Esophagus muscularis mucosa (tissue), 4 donors: ENCODE data around the gene SUFU. TPM values are rescaled to one million over a fixed set of nuclear protein-coding genes. Genes with fewer than 3 reads are reported as not detected.

Source experiments
- DNase-seq: peaks from one replicate; pipeline ENCODE4 v3.0.0-alpha.2; 2017; ENCODE audit errors: extremely low spot score
- H3K27ac ChIP-seq, 4 donors: fragments of 200-600 bp; sonication (generic); replicated peaks in 1 of 4; 1 replicate in 3 of 4; 2 replicates in 1 of 4; pipeline ENCODE4 v1.5.1; 2016 to 2019; ENCODE audit warnings: mild to moderate bottlenecking in 1 of 4
- H3K27me3 ChIP-seq, 4 donors: fragments of 200-600 bp; sonication (generic); one replicate each; pipeline versions ENCODE4 v1.5.1 to v1.6.0; 2016 to 2019
- H3K36me3 ChIP-seq, 4 donors: fragments of 200-600 bp; sonication (generic); one replicate each; pipeline ENCODE4 v1.5.1; 2016 to 2019
- H3K4me1 ChIP-seq, 4 donors: fragments of 200-600 bp; sonication (generic); one replicate each; pipeline ENCODE4 v1.5.1; 2016 to 2019
- H3K4me3 ChIP-seq, 4 donors: fragments of 200-600 bp; sonication (generic); 1 replicate in 2 of 4; 2 replicates in 2 of 4; pipeline ENCODE4 v1.5.1; 2016 to 2019; ENCODE audit warnings: mild to moderate bottlenecking in 4 of 4, moderate library complexity in 1 of 4
- H3K9me3 ChIP-seq, 4 donors: fragments of 200-600 bp; sonication (generic); 1 replicate in 3 of 4; 2 replicates in 1 of 4; pipeline ENCODE4 v1.5.1; 2016 to 2019
- EP300 ChIP-seq: sonication (generic); formaldehyde crosslinking; IDR thresholded peaks from one replicate; pipeline ENCODE4 v1.6.1; 2017; ENCODE audit warnings: antibody characterized with exemption
- POLR2A ChIP-seq: fragments of 450-650 bp; IDR thresholded peaks from one replicate; pipeline ENCODE4 v1.6.1; 2017; ENCODE audit warnings: antibody characterized with exemption, moderate library complexity, mild to moderate bottlenecking, low read depth
- POLR2AphosphoS5 ChIP-seq, 2 donors: sonication (generic); formaldehyde crosslinking; IDR thresholded peaks; one replicate each; pipeline ENCODE4 v1.6.1; 2017; ENCODE audit warnings: antibody characterized with exemption in 2 of 2
- WGBS: methylation state at CpG from one replicate; pipeline ENCODE4 v1.1.5; 2018; 5-methylcytosine and 5-hydroxymethylcytosine counted together
- intact Hi-C: fragments of 100-400 bp; cut with DNase I; formaldehyde crosslinking; loops from one replicate; pipeline ENCODE4 v1.15.1; 2023
- total RNA-seq, 4 donors: library from RNA; depleted of rRNA; stranded (reverse); fragments of >200 nt; gene quantifications; one replicate each; pipeline versions ENCODE4 v1.1.0 to v1.2.1, GENCODE V29; 2016
- TF ChIP-seq, protein P1 (sequence below), 3 experiments: fragments of 200-600 bp in 2 of 3; fragments of 450-650 bp in 1 of 3; sonication (generic) in 2 of 3; IDR thresholded peaks; one replicate each; pipeline ENCODE4 v1.5.1; 2017 to 2019; ENCODE audit warnings: antibody characterized with exemption in 3 of 3, mild to moderate bottlenecking in 2 of 3, moderate library complexity in 1 of 3

The SUFU gene
- total RNA-seq, 4 donors from 2014 or later: 5.0 to 11.7 (median 10.1) TPM

- Histone ChIP-seq H3K4me3 (no peak overlapping the region), H3K27ac (no peak overlapping the region), H3K4me1 (peaks cover 0 to 6% (median 2%) of the 10 kb centered on the region in 4 donors), H3K9me3 (no peaks in the 10 kb centered on the region), H3K36me3 (peaks cover 4 to 46% (median 29%) of the 10 kb centered on the region in 4 donors), H3K27me3 (no peaks in the 10 kb centered on the region)
- TF ChIP-seq EP300 (no peak), POLR2AphosphoS5 (IDR thresholded peaks at IDR 0.05) (no peak), POLR2A (no peak)
- TF ChIP-seq, protein P1, sequence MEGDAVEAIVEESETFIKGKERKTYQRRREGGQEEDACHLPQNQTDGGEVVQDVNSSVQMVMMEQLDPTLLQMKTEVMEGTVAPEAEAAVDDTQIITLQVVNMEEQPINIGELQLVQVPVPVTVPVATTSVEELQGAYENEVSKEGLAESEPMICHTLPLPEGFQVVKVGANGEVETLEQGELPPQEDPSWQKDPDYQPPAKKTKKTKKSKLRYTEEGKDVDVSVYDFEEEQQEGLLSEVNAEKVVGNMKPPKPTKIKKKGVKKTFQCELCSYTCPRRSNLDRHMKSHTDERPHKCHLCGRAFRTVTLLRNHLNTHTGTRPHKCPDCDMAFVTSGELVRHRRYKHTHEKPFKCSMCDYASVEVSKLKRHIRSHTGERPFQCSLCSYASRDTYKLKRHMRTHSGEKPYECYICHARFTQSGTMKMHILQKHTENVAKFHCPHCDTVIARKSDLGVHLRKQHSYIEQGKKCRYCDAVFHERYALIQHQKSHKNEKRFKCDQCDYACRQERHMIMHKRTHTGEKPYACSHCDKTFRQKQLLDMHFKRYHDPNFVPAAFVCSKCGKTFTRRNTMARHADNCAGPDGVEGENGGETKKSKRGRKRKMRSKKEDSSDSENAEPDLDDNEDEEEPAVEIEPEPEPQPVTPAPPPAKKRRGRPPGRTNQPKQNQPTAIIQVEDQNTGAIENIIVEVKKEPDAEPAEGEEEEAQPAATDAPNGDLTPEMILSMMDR (IDR thresholded peaks at IDR 0.05): no peak
- WGBS: 95% methylated on average over 3 of the region's 3 CpGs
- intact Hi-C loops: no loop called here
- no peak for DNase-seq
These were observed 13.8 kb downstream of the SUFU start for GRCh38 chr10:102517553-102517952.

DNA sequence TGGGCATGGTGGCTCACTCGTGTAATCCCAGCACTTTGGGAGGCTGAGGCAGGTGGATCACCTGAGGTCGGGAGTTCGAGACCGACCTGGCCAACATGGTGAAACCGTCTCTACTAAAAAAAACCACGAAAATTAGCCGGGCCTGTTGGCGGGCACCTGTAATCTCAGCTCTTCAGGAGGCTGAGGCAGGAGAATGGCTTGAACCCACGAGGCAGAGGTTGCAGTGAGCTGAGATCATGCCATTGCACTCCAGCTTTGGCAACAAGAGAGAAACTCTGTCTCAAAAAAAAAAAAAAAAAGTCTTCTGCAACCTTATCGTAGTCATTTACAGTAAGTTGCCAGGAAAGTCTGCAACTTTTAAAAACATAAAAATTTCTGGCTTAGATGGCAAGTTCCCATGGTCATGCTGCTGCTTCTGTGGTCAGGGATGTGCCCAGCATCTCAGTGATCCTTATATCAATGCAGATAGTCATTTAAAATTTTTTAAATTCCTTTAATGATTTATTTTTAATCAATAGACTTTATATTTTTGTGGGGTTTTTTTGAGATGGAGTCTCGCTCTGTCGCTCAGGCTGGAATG is 15.6 kb downstream of the SUFU start:
- intact Hi-C loops: no loop called here
- Histone ChIP-seq H3K4me3 (no peak overlapping the region), H3K27ac (no peak overlapping the region), H3K36me3 (peaks cover 0 to 43% (median 18%) of the 10 kb centered on the region in 4 donors), H3K4me1 (peaks cover 0 to 15% (median 7%) of the 10 kb centered on the region in 4 donors), H3K9me3 (no peaks in the 10 kb centered on the region), H3K27me3 (no peaks in the 10 kb centered on the region)
- DNase-seq: no peak
- WGBS: 88% methylated on average over 12 of the region's 12 CpGs
- no peak for TF ChIP-seq POLR2A
- TF ChIP-seq, protein P1 (IDR thresholded peaks at IDR 0.05): no peak
- no peak for TF ChIP-seq EP300
- no peak for TF ChIP-seq POLR2AphosphoS5 (IDR thresholded peaks at IDR 0.05)

DNA sequence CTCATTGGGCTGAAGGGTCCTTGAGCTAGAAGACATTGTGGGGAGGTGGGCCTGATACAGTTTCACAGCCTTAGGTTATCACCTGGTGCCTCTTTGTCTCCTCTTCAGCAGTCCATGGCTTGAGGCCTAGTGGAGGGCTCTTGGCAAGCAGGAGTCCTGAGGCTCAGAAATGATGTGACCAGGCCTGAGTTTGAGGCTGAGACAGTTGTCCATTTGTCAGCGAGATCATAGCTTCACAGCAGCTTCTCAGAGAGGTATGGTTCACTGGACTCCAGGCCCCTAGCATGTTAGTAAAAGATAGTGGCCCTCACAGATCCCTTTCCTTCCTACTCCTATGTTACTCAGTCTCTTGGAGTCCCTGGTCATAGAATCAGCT is 19.1 kb downstream of the SUFU start:
- 71% methylated on average over 1 of the region's 1 CpG for WGBS
- H3K4me1 ChIP-seq: peaks cover 0 to 14% (median 7%) of the 10 kb centered on the region in 4 donors
- no peak overlapping the region for H3K4me3 ChIP-seq
- H3K9me3 ChIP-seq: no peaks in the 10 kb centered on the region
- intact Hi-C loops: no loop called here
- TF ChIP-seq POLR2A: no peak
- TF ChIP-seq POLR2AphosphoS5 (IDR thresholded peaks at IDR 0.05): no peak
- no peak for TF ChIP-seq EP300
- TF ChIP-seq, protein P1 (IDR thresholded peaks at IDR 0.05): no peak
- peaks cover 0 to 34% (median 12%) of the 10 kb centered on the region in 4 donors for H3K36me3 ChIP-seq
- no peak for DNase-seq
- H3K27ac ChIP-seq: no peak overlapping the region
- no peaks in the 10 kb centered on the region for H3K27me3 ChIP-seq

DNA sequence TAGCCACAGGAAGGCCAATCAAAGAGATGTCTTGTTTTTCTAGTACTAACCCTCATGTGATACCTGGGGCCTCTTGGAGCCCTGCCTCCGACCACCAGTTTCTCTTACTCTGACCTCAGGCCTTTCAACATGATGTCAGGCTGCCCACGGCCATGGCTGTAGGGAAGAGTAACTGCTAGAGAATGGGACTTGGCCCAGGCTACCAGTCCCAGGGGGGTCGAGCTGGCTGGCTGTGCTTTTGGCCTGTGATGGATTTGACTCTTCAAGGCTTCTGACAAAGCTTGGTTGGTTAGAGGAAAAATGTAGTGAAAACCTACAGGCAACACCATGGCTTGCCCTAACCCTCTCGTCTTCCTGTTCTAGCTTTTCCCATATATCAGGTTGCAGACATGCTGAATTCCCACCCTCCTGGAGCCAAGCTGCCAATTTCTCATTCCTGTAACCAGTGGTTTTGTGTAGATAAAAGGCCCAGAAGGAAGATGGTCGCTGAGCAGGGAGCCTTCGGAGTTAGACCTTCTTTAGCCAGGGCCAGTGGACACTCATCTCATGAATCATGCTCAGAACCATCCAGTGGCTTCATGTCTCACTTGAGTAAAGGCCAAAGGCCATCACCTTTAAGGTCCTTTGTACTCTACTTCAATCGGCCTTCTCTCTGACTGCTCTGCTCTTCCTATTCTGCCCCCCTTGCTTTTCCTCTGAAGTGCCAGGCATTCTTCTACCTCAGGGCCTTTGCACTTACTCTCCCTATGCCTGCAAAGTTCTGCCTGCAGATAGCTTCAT is 19.7 kb downstream of the SUFU start:
- Histone ChIP-seq H3K4me3 (no peak overlapping the region), H3K36me3 (peaks cover 0 to 29% (median 11%) of the 10 kb centered on the region in 4 donors), H3K27me3 (no peaks in the 10 kb centered on the region), H3K27ac (no peak overlapping the region), H3K9me3 (no peaks in the 10 kb centered on the region), H3K4me1 (peaks cover 0 to 18% (median 8%) of the 10 kb centered on the region in 4 donors)
- intact Hi-C loops: no loop called here
- WGBS: 75% methylated on average over 7 of the region's 7 CpGs
- TF ChIP-seq, protein P1 (IDR thresholded peaks at IDR 0.05): no peak
- TF ChIP-seq EP300: no peak
- TF ChIP-seq POLR2A: no peak
- no peak for TF ChIP-seq POLR2AphosphoS5 (IDR thresholded peaks at IDR 0.05)
- DNase-seq: no peak
